SK-N-SH (cell line): ENCODE data around the gene SERPINB5. TPM values are rescaled to one million over a fixed set of nuclear protein-coding genes. Genes with fewer than 3 reads are reported as not detected.

ENCODE experiments used
- CTCF ChIA-PET: fragments of 300-600, 350-600 bp; formaldehyde crosslinking; extraction: SDS; loops from one replicate; lab custom pipeline; 2021; lab: Yijun Ruan, JAX
- POLR2A ChIA-PET: fragments of 350-600 bp; sonication (Branson Sonifier 250); formaldehyde crosslinking; extraction: SDS; loops from one replicate; lab custom pipeline; 2020; ENCODE audit warnings: antibody characterized with exemption, inconsistent platforms; lab: Yijun Ruan, JAX
- DNase-seq: peaks from one replicate; pipeline ENCODE4 v3.0.0; 2012
- H2AFZ ChIP-seq: fragments of 200-600 bp; sonication (generic); 2 replicates; pipeline ENCODE4 v1.8.1; 2016; ENCODE audit warnings: antibody characterized with exemption, mild to moderate bottlenecking, low read depth
- H3F3A ChIP-seq: fragments of 200-600 bp; sonication (generic); replicated peaks from 2 replicates; pipeline ENCODE3; 2016; ENCODE audit warnings: antibody characterized with exemption, mild to moderate bottlenecking; ENCODE audit not compliant: insufficient read depth
- H3K27ac ChIP-seq, 2 experiments: fragments of 200-500 bp in 1 of 2; fragments of 200-600 bp in 1 of 2; sonication (Bioruptor generic) in 1 of 2; sonication (generic), shearing (Covaris generic) in 1 of 2; 2 replicates each; pipeline versions ENCODE4 v1.5.1 to v1.6.1; 2014 to 2016; ENCODE audit warnings: low read depth in 2 of 2, inconsistent platforms in 1 of 2, low read length in 1 of 2, mild to moderate bottlenecking in 1 of 2, mixed read lengths in 1 of 2
- H3K27me3 ChIP-seq: fragments of 200-600 bp; sonication (generic), shearing (Covaris generic); 2 replicates; pipeline ENCODE4 v1.6.1; 2016; ENCODE audit warnings: mixed run types; ENCODE audit not compliant: insufficient read depth
- H3K36me3 ChIP-seq, 2 experiments: fragments of 200-500 bp in 1 of 2; fragments of 200-600 bp in 1 of 2; sonication (Bioruptor generic) in 1 of 2; sonication (generic) in 1 of 2; replicated peaks in 1 of 2; 2 replicates each; pipeline versions ENCODE3 to v1.5.1; 2014 to 2016; ENCODE audit warnings: low read length in 1 of 2, mild to moderate bottlenecking in 1 of 2; ENCODE audit not compliant: insufficient read depth in 2 of 2, control insufficient read depth in 1 of 2
- H3K4me1 ChIP-seq, 2 experiments: fragments of 200-500 bp in 1 of 2; fragments of 200-600 bp in 1 of 2; sonication (Bioruptor generic) in 1 of 2; sonication (generic), shearing (Covaris generic) in 1 of 2; 2 replicates each; pipeline versions ENCODE4 v1.5.1 to v1.6.1; 2014 to 2016; ENCODE audit warnings: low read depth in 1 of 2, low read length in 1 of 2, mixed run types in 1 of 2; ENCODE audit not compliant: insufficient read depth in 2 of 2, control insufficient read depth in 1 of 2
- H3K4me2 ChIP-seq: fragments of 200-600 bp; sonication (generic), shearing (Covaris generic); 2 replicates; pipeline ENCODE4 v1.6.1; 2017; ENCODE audit warnings: mixed run types
- H3K4me3 ChIP-seq, 2 experiments: fragments of 200-500 bp in 1 of 2; fragments of 200-600 bp in 1 of 2; sonication (Bioruptor generic) in 1 of 2; sonication (generic), shearing (Covaris generic) in 1 of 2; 2 replicates each; pipeline versions ENCODE4 v1.5.1 to v1.8.1; 2014 to 2016; ENCODE audit warnings: low read depth in 2 of 2, inconsistent platforms in 1 of 2, low read length in 1 of 2, mild to moderate bottlenecking in 1 of 2, mixed read lengths in 1 of 2, moderate library complexity in 1 of 2
- H3K79me2 ChIP-seq: fragments of 200-600 bp; sonication (generic); 2 replicates; pipeline ENCODE4 v1.8.1; 2017; ENCODE audit warnings: mild to moderate bottlenecking; ENCODE audit not compliant: insufficient read depth
- H3K9ac ChIP-seq: fragments of 200-600 bp; sonication (generic); 2 replicates; pipeline ENCODE4 v1.6.1; 2017; ENCODE audit warnings: mixed run types
- H3K9me2 ChIP-seq: fragments of 200-600 bp; sonication (generic); 2 replicates; pipeline ENCODE4 v1.6.1; 2017; ENCODE audit warnings: mixed run types
- H3K9me3 ChIP-seq: fragments of 200-600 bp; sonication (generic); 2 replicates; pipeline ENCODE4 v1.6.1; 2017; ENCODE audit warnings: mixed run types, mild to moderate bottlenecking, moderate library complexity
- H4K20me1 ChIP-seq: fragments of 200-600 bp; sonication (generic); 2 replicates; pipeline ENCODE4 v1.6.1; 2017; ENCODE audit warnings: mild to moderate bottlenecking, mixed run types; ENCODE audit not compliant: insufficient read depth
- CHD2 ChIP-seq: fragments of 150-350 bp; IDR thresholded peaks from 2 replicates; pipeline ENCODE4 v1.6.1; 2018; ENCODE audit warnings: low read length; ENCODE audit not compliant: partially characterized antibody
- CTCF ChIP-seq: fragments of 200-600 bp; sonication (generic); IDR thresholded peaks from 2 replicates; pipeline ENCODE4 v1.6.1; 2017; ENCODE audit warnings: antibody characterized with exemption, mild to moderate bottlenecking, moderate library complexity
- EZH2phosphoT487 ChIP-seq: fragments of 200-600 bp; sonication (generic); IDR thresholded peaks from 2 replicates; pipeline ENCODE4 v1.6.1; 2017; ENCODE audit warnings: low read depth, mixed run types, mild to moderate bottlenecking, antibody characterized with exemption, moderate library complexity, borderline replicate concordance
- FOSL2 ChIP-seq: IDR thresholded peaks from 2 replicates; pipeline ENCODE4 v1.4.0; 2012; ENCODE audit warnings: low read depth, mild to moderate bottlenecking, moderate library complexity, borderline replicate concordance
- GABPA ChIP-seq: IDR thresholded peaks from 2 replicates; pipeline ENCODE4 v1.4.0; 2012; ENCODE audit warnings: low read depth, mild to moderate bottlenecking
- MEF2A ChIP-seq: IDR thresholded peaks from 2 replicates; pipeline ENCODE4 v1.4.0; 2012; ENCODE audit warnings: low read depth, borderline replicate concordance
- MXI1 ChIP-seq: IDR thresholded peaks from 2 replicates; pipeline ENCODE4 v1.6.1; 2012; ENCODE audit warnings: mild to moderate bottlenecking, low read depth, low read length, improper control_type of control experiment
- NRF1 ChIP-seq: IDR thresholded peaks from 2 replicates; pipeline ENCODE4 v1.6.1; 2012; ENCODE audit warnings: low read depth, mild to moderate bottlenecking, low read length
- POLR2AphosphoS5 ChIP-seq: IDR thresholded peaks from 2 replicates; pipeline ENCODE4 v1.6.1; 2012; ENCODE audit warnings: low read depth, low read length
- RAD21 ChIP-seq: IDR thresholded peaks from 2 replicates; pipeline ENCODE4 v1.6.1; 2012; ENCODE audit warnings: mild to moderate bottlenecking, low read length
- RFX5 ChIP-seq: IDR thresholded peaks from 2 replicates; pipeline ENCODE4 v1.6.1; 2012; ENCODE audit warnings: mild to moderate bottlenecking, improper control_type of control experiment, low read length
- RXRA ChIP-seq: IDR thresholded peaks from 2 replicates; pipeline ENCODE4 v1.4.0; 2012; ENCODE audit warnings: low read depth, mild to moderate bottlenecking, borderline replicate concordance
- TCF12 ChIP-seq: IDR thresholded peaks from 2 replicates; pipeline ENCODE4 v1.4.0; 2012
- WGBS: methylation state at CpG from one replicate; pipeline ENCODE4 v1.1.6; 2017; ENCODE audit warnings: low lambda C conversion rate; 5-methylcytosine and 5-hydroxymethylcytosine counted together
- polyA plus RNA-seq, 3 experiments: library from polyadenylated mRNA; depleted of rRNA; stranded (reverse); fragments of >200 nt; gene quantifications; 2 replicates each; pipeline ENCODE4 v1.2.3, GENCODE V29; 2012
- TF ChIP-seq, protein P1 (sequence below): IDR thresholded peaks from 2 replicates; pipeline ENCODE4; 2012
- TF ChIP-seq, protein P2 (sequence below): fragments of 150-350 bp; IDR thresholded peaks from 2 replicates; pipeline ENCODE4 v1.6.1; 2016; ENCODE audit warnings: mild to moderate bottlenecking, low read depth, low read length
- TF ChIP-seq, protein P3 (sequence below): IDR thresholded peaks from 2 replicates; pipeline ENCODE4 v1.4.0; 2012; ENCODE audit warnings: low read depth

SERPINB5 gene
- polyA plus RNA-seq, 1 of the 3 experiments (the other 2 are of a cell fraction): not detected

DNA sequence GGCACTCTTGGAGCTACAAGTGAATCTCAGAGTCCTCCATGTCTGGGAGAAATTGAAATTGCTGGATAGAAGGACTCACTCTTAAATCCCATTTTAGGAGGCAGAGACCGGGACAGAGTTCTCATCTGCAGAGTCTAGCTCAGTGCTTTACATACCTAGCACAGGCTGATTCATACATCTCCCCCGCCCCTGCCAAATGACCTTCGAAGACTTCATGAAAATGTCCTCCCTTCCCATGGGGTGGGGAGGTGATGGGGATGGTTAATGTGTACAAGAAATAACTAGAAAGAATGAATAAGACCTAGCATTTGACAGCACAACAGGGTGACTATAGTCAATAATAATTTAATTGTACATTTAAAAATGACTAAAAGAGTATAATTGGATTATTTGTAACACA, 8.2 kb upstream of the SERPINB5 start:
- no peaks in the 10 kb centered on the region for H3K36me3 ChIP-seq
- no peak overlapping the region for H3K9ac ChIP-seq
- no peak for TF ChIP-seq MXI1
- no peak for TF ChIP-seq CTCF
- no peak for TF ChIP-seq POLR2AphosphoS5
- H4K20me1 ChIP-seq: no peaks in the 10 kb centered on the region
- no peak for DNase-seq
- WGBS: 22% methylated on average over 3 of the region's 3 CpGs
- ChIA-PET POLR2A (no interaction called here), CTCF (no interaction called here)
- H3K27ac ChIP-seq: no peak overlapping the region
- no peaks in the 10 kb centered on the region for H3K4me1 ChIP-seq
- no peak overlapping the region for H3K4me3 ChIP-seq
- H3K79me2 ChIP-seq: no peaks in the 10 kb centered on the region
- H3K27me3 ChIP-seq: peaks cover 3% of the 10 kb centered on the region; the same call in 1 of the 2 replicates
- H3K9me3 ChIP-seq: no peaks in the 10 kb centered on the region
- no peak overlapping the region for H3K4me2 ChIP-seq
- H2AFZ ChIP-seq: no peak overlapping the region
- no peaks in the 10 kb centered on the region for H3K9me2 ChIP-seq
- H3F3A ChIP-seq: no peaks in the 10 kb centered on the region

GRCh38 chr18:63470751-63471150, 6.0 kb upstream of the SERPINB5 start:
- no peak overlapping the region for H3K4me2 ChIP-seq
- ChIA-PET CTCF (no interaction called here), POLR2A (no interaction called here)

More at GRCh38 chr18:63470751-63471150, 6.0 kb upstream of the SERPINB5 start:
- Histone ChIP-seq H4K20me1 (no peaks in the 10 kb centered on the region), H3K9me3 (no peaks in the 10 kb centered on the region), H3K4me1 (no peaks in the 10 kb centered on the region), H3K9ac (no peak overlapping the region), H3K9me2 (no peaks in the 10 kb centered on the region), H3K79me2 (no peaks in the 10 kb centered on the region), H3K4me3 (no peak overlapping the region), H3K27ac (no peak overlapping the region), H2AFZ (no peak overlapping the region), H3K27me3 (no peaks in the 10 kb centered on the region), H3K36me3 (no peaks in the 10 kb centered on the region), H3F3A (no peaks in the 10 kb centered on the region)
- DNase-seq: no peak
- WGBS: 58% methylated on average over 10 of the region's 12 CpGs
- TF ChIP-seq, protein P1, sequence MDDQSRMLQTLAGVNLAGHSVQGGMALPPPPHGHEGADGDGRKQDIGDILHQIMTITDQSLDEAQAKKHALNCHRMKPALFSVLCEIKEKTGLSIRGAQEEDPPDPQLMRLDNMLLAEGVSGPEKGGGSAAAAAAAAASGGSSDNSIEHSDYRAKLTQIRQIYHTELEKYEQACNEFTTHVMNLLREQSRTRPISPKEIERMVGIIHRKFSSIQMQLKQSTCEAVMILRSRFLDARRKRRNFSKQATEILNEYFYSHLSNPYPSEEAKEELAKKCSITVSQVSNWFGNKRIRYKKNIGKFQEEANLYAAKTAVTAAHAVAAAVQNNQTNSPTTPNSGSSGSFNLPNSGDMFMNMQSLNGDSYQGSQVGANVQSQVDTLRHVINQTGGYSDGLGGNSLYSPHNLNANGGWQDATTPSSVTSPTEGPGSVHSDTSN: no peak
- TF ChIP-seq, protein P2, sequence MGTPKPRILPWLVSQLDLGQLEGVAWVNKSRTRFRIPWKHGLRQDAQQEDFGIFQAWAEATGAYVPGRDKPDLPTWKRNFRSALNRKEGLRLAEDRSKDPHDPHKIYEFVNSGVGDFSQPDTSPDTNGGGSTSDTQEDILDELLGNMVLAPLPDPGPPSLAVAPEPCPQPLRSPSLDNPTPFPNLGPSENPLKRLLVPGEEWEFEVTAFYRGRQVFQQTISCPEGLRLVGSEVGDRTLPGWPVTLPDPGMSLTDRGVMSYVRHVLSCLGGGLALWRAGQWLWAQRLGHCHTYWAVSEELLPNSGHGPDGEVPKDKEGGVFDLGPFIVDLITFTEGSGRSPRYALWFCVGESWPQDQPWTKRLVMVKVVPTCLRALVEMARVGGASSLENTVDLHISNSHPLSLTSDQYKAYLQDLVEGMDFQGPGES: no peak
- TF ChIP-seq EZH2phosphoT487: no peak
- no peak for TF ChIP-seq CHD2
- TF ChIP-seq MEF2A: no peak
- TF ChIP-seq RAD21: no peak
- no peak for TF ChIP-seq GABPA
- TF ChIP-seq RXRA: no peak
- no peak for TF ChIP-seq NRF1
- TF ChIP-seq CTCF: no peak
- no peak for TF ChIP-seq POLR2AphosphoS5
- TF ChIP-seq TCF12: no peak
- no peak for TF ChIP-seq FOSL2
- TF ChIP-seq, protein P3, sequence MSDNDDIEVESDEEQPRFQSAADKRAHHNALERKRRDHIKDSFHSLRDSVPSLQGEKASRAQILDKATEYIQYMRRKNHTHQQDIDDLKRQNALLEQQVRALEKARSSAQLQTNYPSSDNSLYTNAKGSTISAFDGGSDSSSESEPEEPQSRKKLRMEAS: no peak
- TF ChIP-seq RFX5: no peak
